D721Med (cell line): ENCODE results near the gene BRK1.
"Not testable (repeated sequence)": the region's sequence is repeated elsewhere in the genome, so short reads cannot be mapped to it uniquely, and the experiment has no call there.

Source experiments
- DNase-seq: peaks from one replicate; pipeline ENCODE4 v3.0.0; 2011; ENCODE audit warnings: low spot score; ENCODE audit not compliant: insufficient read length
- FAIRE-seq: peaks from 2 replicates; lab custom pipeline; 2011; peaks lifted over from hg19 to GRCh38; lab: Jason Lieb, UNC
- TF ChIP-seq, protein P1 (sequence below): IDR thresholded peaks from 2 replicates; pipeline ENCODE4 v1.5.1; 2012; ENCODE audit warnings: mild to moderate bottlenecking, control low read depth; ENCODE audit not compliant: insufficient read depth; ENCODE audit errors: missing control alignments

Gene BRK1

DNA sequence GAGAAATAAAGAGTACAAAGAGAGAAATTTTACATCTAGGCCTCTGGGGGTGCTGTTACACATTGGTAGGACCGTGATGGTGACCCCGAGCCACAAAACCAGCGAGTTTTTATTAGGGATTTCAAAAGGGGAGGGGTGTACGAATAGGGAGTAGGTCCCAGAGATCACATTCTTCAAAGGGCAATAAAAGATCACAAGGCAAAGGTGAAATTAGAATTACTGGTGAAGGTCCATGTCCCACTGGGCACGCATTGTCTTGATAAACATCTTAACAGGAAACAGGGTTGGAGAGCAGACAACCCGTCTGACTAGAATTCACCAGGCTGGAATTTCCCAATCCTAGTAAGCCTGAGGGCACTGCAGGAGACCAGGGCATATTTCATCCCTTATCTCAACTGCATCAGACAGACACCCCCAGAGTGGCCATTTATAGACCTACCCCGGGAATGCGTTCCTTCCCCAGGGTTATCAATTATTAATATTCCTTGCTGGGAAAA, 53.6 kb downstream of the BRK1 start:
- DNase-seq (no peak), FAIRE-seq (no peak)
- TF ChIP-seq, protein P1, sequence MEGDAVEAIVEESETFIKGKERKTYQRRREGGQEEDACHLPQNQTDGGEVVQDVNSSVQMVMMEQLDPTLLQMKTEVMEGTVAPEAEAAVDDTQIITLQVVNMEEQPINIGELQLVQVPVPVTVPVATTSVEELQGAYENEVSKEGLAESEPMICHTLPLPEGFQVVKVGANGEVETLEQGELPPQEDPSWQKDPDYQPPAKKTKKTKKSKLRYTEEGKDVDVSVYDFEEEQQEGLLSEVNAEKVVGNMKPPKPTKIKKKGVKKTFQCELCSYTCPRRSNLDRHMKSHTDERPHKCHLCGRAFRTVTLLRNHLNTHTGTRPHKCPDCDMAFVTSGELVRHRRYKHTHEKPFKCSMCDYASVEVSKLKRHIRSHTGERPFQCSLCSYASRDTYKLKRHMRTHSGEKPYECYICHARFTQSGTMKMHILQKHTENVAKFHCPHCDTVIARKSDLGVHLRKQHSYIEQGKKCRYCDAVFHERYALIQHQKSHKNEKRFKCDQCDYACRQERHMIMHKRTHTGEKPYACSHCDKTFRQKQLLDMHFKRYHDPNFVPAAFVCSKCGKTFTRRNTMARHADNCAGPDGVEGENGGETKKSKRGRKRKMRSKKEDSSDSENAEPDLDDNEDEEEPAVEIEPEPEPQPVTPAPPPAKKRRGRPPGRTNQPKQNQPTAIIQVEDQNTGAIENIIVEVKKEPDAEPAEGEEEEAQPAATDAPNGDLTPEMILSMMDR = no peak

DNA sequence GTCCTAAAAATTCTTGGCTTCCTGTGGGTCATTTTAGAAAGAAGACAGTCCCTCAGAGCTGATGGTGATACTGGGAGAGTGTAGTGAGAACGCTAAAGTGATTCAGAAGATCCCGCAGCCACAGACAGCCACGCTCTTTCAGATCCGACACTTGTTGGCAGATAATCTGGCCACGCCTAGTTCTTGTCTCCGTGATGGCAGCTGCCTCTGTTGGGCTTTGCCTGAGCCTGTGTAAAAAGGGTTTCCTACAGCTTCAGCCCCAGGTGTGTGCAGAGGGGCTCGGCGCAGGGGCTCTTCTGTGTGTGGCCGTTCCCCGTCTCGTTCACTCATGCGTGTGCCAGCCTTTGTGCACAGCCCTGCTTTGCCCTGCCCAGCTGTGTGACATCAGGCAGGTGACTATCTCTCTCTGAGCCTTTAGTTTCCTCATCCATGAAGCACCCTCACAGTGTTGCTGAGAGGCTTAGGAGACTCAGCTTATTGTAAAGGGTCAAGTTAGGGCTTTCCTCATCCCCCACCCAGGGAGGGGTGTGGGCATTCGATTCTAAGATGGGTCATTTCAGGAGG, 55.5 kb downstream of the BRK1 start:
- FAIRE-seq = no peak
- DNase-seq = peak; percentile 4
- TF ChIP-seq, protein P1 = no peak

DNA sequence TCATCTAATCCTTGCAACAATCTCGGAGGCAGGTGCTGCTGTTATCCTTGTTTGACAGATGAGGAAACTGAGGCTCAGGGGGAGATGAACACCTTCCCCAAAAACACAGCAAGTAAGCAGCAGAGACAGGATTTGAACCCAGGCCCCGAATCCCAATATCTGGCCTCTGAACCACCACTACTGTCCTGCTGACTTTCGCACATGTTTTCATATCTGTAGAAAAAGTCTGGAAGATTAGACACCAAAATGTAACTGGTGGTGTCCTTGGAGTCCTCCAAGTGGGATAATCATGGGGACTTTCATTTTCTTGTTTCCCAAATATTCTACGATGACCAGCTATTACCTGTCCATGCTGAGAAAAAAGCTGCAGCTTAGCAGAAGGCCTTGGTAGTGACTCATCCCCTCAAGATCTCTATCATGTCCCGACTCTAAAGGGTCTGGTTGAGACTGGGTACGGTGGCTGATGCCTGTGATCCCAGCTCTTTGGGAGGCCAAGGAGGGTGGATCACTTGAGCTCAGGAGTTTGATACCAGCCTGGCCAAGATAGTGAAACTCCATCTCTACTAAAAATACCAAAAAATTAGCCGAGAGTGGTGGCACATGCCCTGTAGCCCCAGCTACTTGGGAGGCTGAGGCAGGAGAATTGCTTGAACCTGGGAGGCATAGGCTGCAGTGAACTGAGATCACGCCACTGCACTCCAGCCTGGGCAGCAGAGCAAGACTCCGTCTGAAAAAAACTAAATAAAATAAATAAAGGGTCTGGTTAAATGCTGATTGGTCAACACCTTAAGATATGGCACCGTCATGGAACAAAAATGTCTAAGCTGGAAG, 57.8 kb downstream of the BRK1 start:
- TF ChIP-seq, protein P1 = no peak
- DNase-seq (peak; percentile 1), FAIRE-seq (no peak)

DNA sequence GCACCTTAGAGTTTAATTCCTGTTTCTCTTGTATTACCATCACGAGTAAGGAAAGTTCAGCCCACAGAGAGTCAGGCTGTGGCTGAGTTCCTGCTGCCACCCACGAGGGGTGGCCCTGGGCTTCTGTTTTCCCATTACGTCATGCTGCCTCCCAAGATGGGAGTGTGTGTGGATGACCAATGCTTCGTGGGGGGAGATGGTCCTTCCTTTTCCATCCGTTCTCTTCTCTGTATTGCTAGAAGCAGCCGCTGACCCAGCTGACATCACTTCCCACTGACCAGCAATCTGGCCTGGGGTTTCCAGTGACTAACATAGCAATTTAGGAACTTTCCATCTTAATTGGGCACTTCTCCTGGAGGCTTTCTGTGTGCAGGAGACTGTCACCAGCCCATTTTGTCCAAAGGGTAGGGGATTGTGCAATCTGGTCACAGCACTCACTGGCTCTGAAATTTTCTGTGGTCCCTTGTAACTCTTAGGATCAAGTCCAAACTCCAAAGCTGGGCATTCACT, 58.5 kb downstream of the BRK1 start:
- FAIRE-seq (no peak), DNase-seq (peak; percentile 4)
- TF ChIP-seq, protein P1 = no peak

DNA sequence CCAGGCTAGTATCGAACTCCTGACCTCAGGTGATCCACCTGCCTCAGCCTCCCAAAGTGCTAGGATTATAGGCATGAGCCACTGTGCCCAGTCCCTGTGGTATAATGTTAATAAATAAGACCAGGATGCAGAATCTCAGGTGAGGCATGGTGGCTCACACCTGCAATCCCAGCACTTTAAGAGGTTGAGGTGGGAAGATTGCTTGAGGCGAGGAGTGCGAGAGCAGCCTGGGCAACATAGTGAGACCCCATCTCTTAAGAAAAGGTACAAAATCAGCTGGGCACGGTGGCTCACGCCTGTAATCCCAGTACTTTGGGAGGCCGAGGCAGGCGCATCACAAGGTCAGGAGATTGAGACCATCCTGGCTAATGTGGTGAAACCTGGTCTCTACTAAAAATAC, 59.9 kb downstream of the BRK1 start:
- not testable (repeated sequence) for FAIRE-seq, DNase-seq

DNA sequence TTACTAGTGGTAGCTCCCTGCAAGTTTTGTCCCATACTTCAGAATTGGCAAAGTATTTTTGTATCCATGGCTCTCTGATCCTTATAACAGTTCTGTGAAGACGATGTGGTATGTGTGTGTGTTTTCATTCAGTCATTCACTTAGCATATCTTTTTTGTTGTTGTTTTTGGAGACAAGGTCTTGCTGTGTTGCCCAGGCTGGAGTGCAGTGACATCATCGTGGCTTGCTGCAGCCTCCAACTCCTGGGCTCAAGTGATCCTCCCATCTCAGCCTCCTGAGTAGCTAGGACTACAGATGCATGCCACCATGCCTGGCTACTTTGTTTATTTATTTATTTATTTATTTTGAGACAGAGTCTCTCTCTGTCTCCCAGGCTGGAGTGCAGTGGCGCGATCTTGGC, 60.7 kb downstream of the BRK1 start:
- DNase-seq, FAIRE-seq: not testable (repeated sequence)
